Left colon (tissue), 2 donors: ENCODE results near the gene CYP4A22. TPM values are rescaled to one million over a fixed set of nuclear protein-coding genes. Genes with fewer than 3 reads are reported as not detected.
"Not testable (repeated sequence)": the region's sequence is repeated elsewhere in the genome, so short reads cannot be mapped to it uniquely, and the experiment has no call there.

Experiments
- ATAC-seq: fragments of 200-7000 bp; cut with Tn5 transposase; one replicate; pipeline ENCODE4 v1.9.1; 2020; ENCODE audit warnings: mild to moderate bottlenecking, moderate library complexity
- DNase-seq, 2 donors: peaks; one replicate each; pipeline ENCODE4 v3.0.0-alpha.2; 2020
- intact Hi-C, 2 donors: fragments of 100-400 bp; cut with DNase I in 1 of 2; cut with micrococcal nuclease in 1 of 2; formaldehyde crosslinking; loops; one replicate each; pipeline versions ENCODE4 v1.11.2 to v1.14.0; 2022; cut with DNase I, micrococcal nuclease
- total RNA-seq, 2 donors: library from RNA; stranded (reverse); fragmentation: NEBNext Ultra II Directional; extraction: Animal tissue kit (Norgen Biotek cat#: 25700); gene quantifications; one replicate each; pipeline ENCODE4 v1.2.1, GENCODE V29; 2021
- donor health status: DM: no; HTN: no; CAD: no.
- donor health status: DM: yes; HTN: yes; CAD: no.

CYP4A22 gene
- total RNA-seq, 2 donors from 2014 or later, result not detected

GRCh38 chr1:47194311-47194710 is 57.1 kb downstream of the CYP4A22 start:
- no peak for ATAC-seq
- DNase-seq, result no peak
- intact Hi-C loops, result loop anchor here in 1 of 2 donors (5.0 kb wide), 2 partner anchors 233 to 533 kb away; no protein-coding TSS in a partner anchor

- intact Hi-C loops, ATAC-seq, DNase-seq: not testable (repeated sequence)
Observed at GRCh38 chr1:47195981-47196380, 58.7 kb downstream of the CYP4A22 start.

DNA sequence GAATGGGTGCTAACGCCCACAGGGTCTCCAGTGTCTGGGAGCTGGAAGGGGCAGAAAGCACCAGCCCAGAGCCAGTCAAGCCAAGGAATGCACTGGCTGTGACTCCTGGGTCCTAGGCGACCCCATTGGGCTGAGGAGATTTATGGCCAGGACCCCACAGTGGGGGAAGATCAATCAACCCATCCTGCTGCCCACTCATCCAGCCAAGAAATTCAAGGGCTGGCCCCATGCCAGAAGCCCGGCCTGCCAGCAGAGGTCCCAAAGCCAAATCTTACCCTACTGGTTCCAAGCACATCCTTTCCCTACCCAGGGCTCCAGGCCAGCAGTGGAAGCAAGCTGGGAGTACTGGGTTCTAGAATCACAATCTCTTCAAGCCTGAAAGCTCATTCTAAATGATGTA is 59.4 kb downstream of the CYP4A22 start:
- intact Hi-C loops, result no loop called here
- DNase-seq (no peak), ATAC-seq (no peak)

DNA sequence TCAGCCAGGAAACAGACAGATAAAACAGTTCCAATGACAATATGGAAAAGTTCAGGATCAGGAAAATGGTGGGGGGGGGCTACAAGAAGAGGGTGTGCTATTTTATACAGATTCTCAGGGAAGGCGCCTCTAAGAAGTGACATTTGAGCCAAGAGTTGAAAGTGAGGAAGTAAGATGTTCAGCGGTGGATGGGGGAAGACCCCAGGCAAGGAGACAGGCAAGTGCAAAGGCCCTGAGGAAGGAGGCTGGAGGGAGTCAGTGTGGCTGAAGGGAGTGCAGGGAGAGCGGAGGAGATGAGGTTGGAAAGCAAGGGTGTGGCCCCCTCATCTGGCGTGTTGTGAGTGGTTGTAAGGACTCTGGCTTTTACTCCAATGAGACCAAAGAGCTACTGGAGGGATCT is 61.0 kb downstream of the CYP4A22 start:
- no peak for DNase-seq
- no peak for ATAC-seq
- intact Hi-C loops, result no loop called here

Other genes with a start within 250 kb of the CYP4A22 start
- not detected for gene CYP4A11, start 196.0 kb upstream of the CYP4A22 start, total RNA-seq
- 1 to 10 TPM; 1.1 to 2.2 TPM for gene CYP4X1, start 113.8 kb upstream of the CYP4A22 start, total RNA-seq
- under 1 TPM in 1 of 2 donors, not detected in 1; 0.14 TPM for gene CYP4Z1, start 70.2 kb upstream of the CYP4A22 start, total RNA-seq
- 100 to 1,000 TPM in 1 of 2 donors, 10 to 100 TPM in 1; 32.4 to 107 TPM for gene PDZK1IP1, start 52.6 kb downstream of the CYP4A22 start, total RNA-seq
- 1 to 10 TPM; 1.2 to 1.3 TPM for gene TAL1, start 94.8 kb downstream of the CYP4A22 start, total RNA-seq
- gene STIL, start 176.7 kb downstream of the CYP4A22 start, total RNA-seq, result 10 to 100 TPM in 1 of 2 donors, 1 to 10 TPM in 1; 4.7 to 10.7 TPM
- 100 to 1,000 TPM; 216 to 220 TPM for gene CMPK1, start 196.3 kb downstream of the CYP4A22 start, total RNA-seq